GM23338 (cell line): ENCODE measurements around the gene UBLCP1. TPM values are rescaled to one million over a fixed set of nuclear protein-coding genes. Genes with fewer than 3 reads are reported as not detected.

ENCODE experiments used
- ATAC-seq: fragments of 200-7000 bp; cut with Tn5 transposase; 3 replicates; pipeline ENCODE4 v1.9.1; 2020
- DNase-seq: peaks from one replicate; pipeline ENCODE4 v3.0.0-alpha.2; 2015; ENCODE audit warnings: low spot score
- H2AFZ ChIP-seq: fragments of 200-600 bp; sonication (generic); 2 replicates; pipeline ENCODE4 v1.8.0; 2016; ENCODE audit warnings: antibody characterized with exemption, mild to moderate bottlenecking, moderate library complexity
- H3F3A ChIP-seq: fragments of 200-600 bp; sonication (generic); replicated peaks from 2 replicates; pipeline ENCODE4 v1.8.0; 2017; ENCODE audit warnings: antibody characterized with exemption, mixed run types, low read depth
- H3K27ac ChIP-seq: fragments of 200-600 bp; sonication (generic); 2 replicates; pipeline ENCODE4 v1.6.1; 2016; ENCODE audit warnings: low read depth
- H3K27me3 ChIP-seq: fragments of 200-600 bp; sonication (generic); 2 replicates; pipeline ENCODE4 v1.8.0; 2016; ENCODE audit warnings: mild to moderate bottlenecking, mixed run types, moderate library complexity; ENCODE audit not compliant: insufficient read depth
- H3K36me3 ChIP-seq: fragments of 200-600 bp; sonication (generic); 2 replicates; pipeline ENCODE4 v1.8.0; 2016; ENCODE audit warnings: mild to moderate bottlenecking; ENCODE audit not compliant: insufficient read depth
- H3K4me1 ChIP-seq: fragments of 200-600 bp; sonication (generic); 2 replicates; pipeline ENCODE4 v1.8.0; 2016; ENCODE audit warnings: mild to moderate bottlenecking, moderate library complexity; ENCODE audit not compliant: insufficient read depth
- H3K4me2 ChIP-seq: fragments of 200-600 bp; sonication (generic); 2 replicates; pipeline ENCODE4 v1.7.1; 2017; ENCODE audit warnings: mixed run types
- H3K4me3 ChIP-seq: fragments of 200-600 bp; sonication (generic); 2 replicates; pipeline ENCODE4 v1.6.1; 2016; ENCODE audit warnings: mixed run types
- H3K79me2 ChIP-seq: fragments of 200-600 bp; sonication (generic); replicated peaks from 2 replicates; pipeline ENCODE4 v1.8.0; 2017; ENCODE audit warnings: mild to moderate bottlenecking; ENCODE audit not compliant: insufficient read depth
- H3K9me2 ChIP-seq: fragments of 200-600 bp; sonication (generic); 2 replicates; pipeline ENCODE4 v1.8.0; 2017; ENCODE audit not compliant: insufficient read depth
- H4K20me1 ChIP-seq: fragments of 200-600 bp; sonication (generic); replicated peaks from 2 replicates; pipeline ENCODE4 v1.8.0; 2017; ENCODE audit warnings: mild to moderate bottlenecking; ENCODE audit not compliant: insufficient read depth
- H3K27ac Mint-ChIP-seq: 2 replicates; pipeline ENCODE4 v1.8.0; 2020; ENCODE audit warnings: inconsistent platforms, mild to moderate bottlenecking, moderate library complexity, mixed read lengths
- H3K27me3 Mint-ChIP-seq: 3 replicates; pipeline ENCODE4 v1.8.0; 2022; ENCODE audit warnings: low read depth, mild to moderate bottlenecking, moderate library complexity, mixed read lengths, inconsistent platforms; ENCODE audit not compliant: insufficient read depth, poor library complexity
- H3K36me3 Mint-ChIP-seq: 3 replicates; pipeline ENCODE4 v1.8.0; 2021; ENCODE audit warnings: low read depth, mild to moderate bottlenecking, inconsistent platforms, moderate library complexity, mixed read lengths
- H3K4me1 Mint-ChIP-seq: 3 replicates; pipeline ENCODE4 v1.8.0; 2020; ENCODE audit warnings: mild to moderate bottlenecking, inconsistent platforms, mixed read lengths
- H3K4me3 Mint-ChIP-seq: 3 replicates; pipeline ENCODE4 v1.8.0; 2021; ENCODE audit warnings: moderate library complexity, mild to moderate bottlenecking, inconsistent platforms, mixed read lengths
- H3K9me3 Mint-ChIP-seq: 3 replicates; pipeline ENCODE4 v1.8.0; 2020; ENCODE audit warnings: moderate library complexity, mild to moderate bottlenecking, inconsistent platforms, mixed read lengths
- CREB1 ChIP-seq: fragments of 250-450 bp; sonication (Bioruptor Pico); IDR thresholded peaks from 2 replicates; pipeline ENCODE4 v1.5.0; 2020; ENCODE audit warnings: low read depth, mild to moderate bottlenecking, moderate library complexity
- CTCF ChIP-seq, 2 experiments: fragments of 200-600 bp in 1 of 2; sonication (generic) in 1 of 2; conservative IDR thresholded peaks; 2 replicates each; pipeline versions ENCODE4 v1.5.1 to v1.6.1; 2016 to 2017; ENCODE audit warnings: antibody characterized with exemption in 2 of 2, low read depth in 2 of 2, mild to moderate bottlenecking in 2 of 2, moderate library complexity in 1 of 2
- POLR2AphosphoS5 ChIP-seq: IDR thresholded peaks from 2 replicates; pipeline ENCODE4 v1.6.1; 2016; ENCODE audit warnings: antibody characterized with exemption, low read depth
- ZNF462 ChIP-seq: fragments of 250-450 bp; sonication (Bioruptor Pico); IDR thresholded peaks from 2 replicates; pipeline ENCODE4 v1.5.0; 2020; ENCODE audit warnings: mild to moderate bottlenecking, moderate library complexity
- polyA plus RNA-seq: library from polyadenylated mRNA; unstranded; fragments of >200 nt; fragmentation: Nextera tagmentation; extraction: Ambion mirVana; gene quantifications from 2 replicates; pipeline ENCODE4 v1.2.1, GENCODE V29; 2016
- total RNA-seq: library from RNA; depleted of rRNA; stranded (reverse); fragments of >200 nt; shearing (Covaris generic); gene quantifications from 2 replicates; pipeline ENCODE4 v1.2.3, GENCODE V29; 2014
- TF ChIP-seq, protein P1 (sequence below): IDR thresholded peaks from 2 replicates; pipeline ENCODE4 v1.6.1; 2016; ENCODE audit warnings: antibody characterized with exemption

The UBLCP1 gene
- total and polyA plus RNA-seq, 2 experiments from 2014 or later: 45.0 to 56.1 TPM

DNA sequence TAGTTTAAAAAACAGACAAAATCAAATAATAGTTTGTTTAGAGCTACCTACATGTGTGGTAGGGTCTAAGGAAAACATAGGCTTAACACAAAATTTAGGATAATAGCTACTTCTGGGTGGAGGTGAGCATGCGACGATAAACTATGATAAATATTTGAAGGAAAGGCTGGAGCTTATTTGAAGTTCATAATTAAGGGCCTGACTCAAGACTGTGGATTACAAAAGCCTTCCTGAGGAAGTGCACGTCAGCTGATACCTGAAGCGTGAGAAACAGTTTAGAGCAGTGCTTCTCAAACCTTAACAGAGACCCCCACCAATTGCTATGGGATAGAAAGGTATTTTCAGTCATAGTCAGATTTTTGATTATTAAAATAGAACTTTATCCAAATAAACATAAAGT lies 20.4 kb upstream of the UBLCP1 start (continued):
- TF ChIP-seq ZNF462 (CRISPR knock-in tag): no peak
- TF ChIP-seq CTCF (conservative IDR thresholded peaks at IDR 0.05; ENCODE audit: low read depth in 2 of 2): no peak

DNA sequence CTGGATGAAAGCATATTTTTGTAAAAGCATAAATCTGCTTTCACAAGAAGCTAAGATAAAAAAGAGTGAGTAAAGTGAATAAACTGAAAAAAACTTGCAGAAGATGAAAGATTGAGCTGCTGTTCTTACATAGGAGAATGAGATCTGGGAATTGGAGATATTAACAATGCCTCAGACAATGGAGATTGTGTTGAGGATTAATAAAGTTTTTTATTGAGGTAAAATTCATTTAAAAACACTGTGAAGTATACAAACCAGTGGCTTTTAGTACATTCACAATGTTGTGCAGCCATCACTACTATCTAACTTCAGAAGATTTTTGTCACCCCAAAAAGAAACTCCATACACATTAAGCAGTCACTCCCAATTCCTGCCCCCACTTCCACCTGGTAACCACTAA lies 19.7 kb upstream of the UBLCP1 start:
- H3K36me3 ChIP-seq: no peaks in the 10 kb centered on the region
- H3F3A ChIP-seq: no peaks in the 10 kb centered on the region
- DNase-seq (no peak), ATAC-seq (no peak)
- H3K4me1 ChIP-seq: no peaks in the 10 kb centered on the region
- no peak overlapping the region for H3K27ac ChIP-seq
- H3K9me2 ChIP-seq: no peaks in the 10 kb centered on the region; the same call in 1 of the 2 replicates
- Mint-ChIP-seq H3K9me3 (no peaks in the 10 kb centered on the region), H3K27me3 (peaks cover 3% of the 10 kb centered on the region), H3K4me1 (no peaks in the 10 kb centered on the region), H3K27ac (no peak overlapping the region), H3K4me3 (no peak overlapping the region), H3K36me3 (no peaks in the 10 kb centered on the region)
- H3K4me2 ChIP-seq: no peak overlapping the region
- H3K4me3 ChIP-seq: no peak overlapping the region
- H3K27me3 ChIP-seq: no peaks in the 10 kb centered on the region
- no peaks in the 10 kb centered on the region for H3K79me2 ChIP-seq
- H4K20me1 ChIP-seq: no peaks in the 10 kb centered on the region
- no peak overlapping the region for H2AFZ ChIP-seq
- TF ChIP-seq CREB1 (CRISPR knock-in tag): no peak
- TF ChIP-seq, protein P1, sequence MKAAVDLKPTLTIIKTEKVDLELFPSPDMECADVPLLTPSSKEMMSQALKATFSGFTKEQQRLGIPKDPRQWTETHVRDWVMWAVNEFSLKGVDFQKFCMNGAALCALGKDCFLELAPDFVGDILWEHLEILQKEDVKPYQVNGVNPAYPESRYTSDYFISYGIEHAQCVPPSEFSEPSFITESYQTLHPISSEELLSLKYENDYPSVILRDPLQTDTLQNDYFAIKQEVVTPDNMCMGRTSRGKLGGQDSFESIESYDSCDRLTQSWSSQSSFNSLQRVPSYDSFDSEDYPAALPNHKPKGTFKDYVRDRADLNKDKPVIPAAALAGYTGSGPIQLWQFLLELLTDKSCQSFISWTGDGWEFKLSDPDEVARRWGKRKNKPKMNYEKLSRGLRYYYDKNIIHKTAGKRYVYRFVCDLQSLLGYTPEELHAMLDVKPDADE: no peak
- TF ChIP-seq POLR2AphosphoS5: no peak
- TF ChIP-seq CTCF (conservative IDR thresholded peaks at IDR 0.05; ENCODE audit: low read depth in 2 of 2): no peak
